A549 (cell line): ENCODE results near the gene NUCB1. TPM values are rescaled to one million over a fixed set of nuclear protein-coding genes. Genes with fewer than 3 reads are reported as not detected.
A peak's percentile ranks its signal among the peaks of the same experiment; 100 is the strongest.

Experiments used
- BHLHE40 ChIP-seq: IDR thresholded peaks from 2 replicates; pipeline ENCODE4 v1.6.1; 2012; ENCODE audit warnings: low read depth, low read length, inconsistent platforms
- CEBPB ChIP-seq, 2 experiments: fragments of >200 bp in 1 of 2; sonication (Bioruptor Twin) in 1 of 2; formaldehyde crosslinking in 1 of 2; IDR thresholded peaks; 2 replicates each; pipeline ENCODE4 v1.6.1; 2012 to 2016
- CHD2 ChIP-seq: fragments of 150-350 bp; IDR thresholded peaks from 2 replicates; pipeline ENCODE4 v1.6.1; 2014; ENCODE audit warnings: low read length; ENCODE audit not compliant: partially characterized antibody
- CHD4 ChIP-seq: fragments of 200-600 bp; sonication (generic); IDR thresholded peaks from 2 replicates; pipeline ENCODE4 v1.6.1; 2016; ENCODE audit warnings: antibody characterized with exemption, mild to moderate bottlenecking, borderline replicate concordance
- EHMT2 ChIP-seq: fragments of 200-600 bp; sonication (generic); IDR thresholded peaks from 2 replicates; pipeline ENCODE4 v1.6.1; 2016; ENCODE audit warnings: antibody characterized with exemption, low read depth, mild to moderate bottlenecking, moderate library complexity
- ESRRA ChIP-seq: fragments of 150-350 bp; IDR thresholded peaks from 2 replicates; pipeline ENCODE4 v1.6.1; 2014; ENCODE audit warnings: mild to moderate bottlenecking, low read length, borderline replicate concordance
- FOSB ChIP-seq: fragments of 250-450 bp; sonication (Bioruptor Pico); IDR thresholded peaks from 2 replicates; pipeline ENCODE4 v1.5.0; 2020; ENCODE audit warnings: mild to moderate bottlenecking, moderate library complexity
- FOSL2 ChIP-seq, 2 experiments: fragments of 450-650 bp in 1 of 2; fragments of >200 bp in 1 of 2; sonication (Bioruptor Twin) in 1 of 2; formaldehyde crosslinking; IDR thresholded peaks; 2 replicates each; pipeline versions ENCODE4 v1.5.0 to v1.6.1; 2016 to 2020; ENCODE audit warnings: mild to moderate bottlenecking in 1 of 2, moderate library complexity in 1 of 2
- FOXS1 ChIP-seq: fragments of 250-450 bp; sonication (Bioruptor Pico); IDR thresholded peaks from 2 replicates; pipeline ENCODE4 v1.5.0; 2020; ENCODE audit warnings: mild to moderate bottlenecking, moderate library complexity
- GATA3 ChIP-seq: IDR thresholded peaks from 2 replicates; pipeline ENCODE4 v1.6.1; 2012; ENCODE audit warnings: borderline replicate concordance
- HDAC2 ChIP-seq: fragments of 200-600 bp; sonication (generic); IDR thresholded peaks from 2 replicates; pipeline ENCODE4 v1.6.1; 2016
- HOXB5 ChIP-seq: fragments of 250-450 bp; sonication (Bioruptor Pico); IDR thresholded peaks from 2 replicates; pipeline ENCODE4 v1.5.0; 2020; ENCODE audit warnings: mild to moderate bottlenecking, moderate library complexity
- JUNB ChIP-seq: fragments of >200 bp; sonication (Bioruptor Twin); formaldehyde crosslinking; IDR thresholded peaks from 2 replicates; pipeline ENCODE4 v1.6.1; 2016
- MAFK ChIP-seq: fragments of 450-650 bp; IDR thresholded peaks from 2 replicates; pipeline ENCODE4 v1.6.1; 2014; ENCODE audit not compliant: partially characterized antibody
- MYC ChIP-seq: IDR thresholded peaks from 2 replicates; pipeline ENCODE4 v1.6.1; 2012; ENCODE audit warnings: mild to moderate bottlenecking, inconsistent platforms, low read length, improper control_type of control experiment, borderline replicate concordance
- NR3C1 ChIP-seq: fragments of >200 bp; sonication (Bioruptor Twin); formaldehyde crosslinking; IDR thresholded peaks from 3 replicates; pipeline ENCODE4 v1.6.1; 2017
- PHF8 ChIP-seq: fragments of 200-600 bp; sonication (generic); IDR thresholded peaks from 2 replicates; pipeline ENCODE4 v1.6.1; 2016; ENCODE audit warnings: low read depth, mild to moderate bottlenecking, antibody characterized with exemption, moderate library complexity, borderline replicate concordance
- POLR2AphosphoS2 ChIP-seq: conservative IDR thresholded peaks from 2 replicates; pipeline ENCODE4 v1.6.1; 2012; ENCODE audit warnings: low read length, improper control_type of control experiment, inconsistent platforms
- RCOR1 ChIP-seq: fragments of 150-350 bp; IDR thresholded peaks from 2 replicates; pipeline ENCODE4 v1.6.1; 2014; ENCODE audit warnings: antibody characterized with exemption, low read length, low read depth
- RFX5 ChIP-seq: fragments of 450-650 bp; IDR thresholded peaks from 2 replicates; pipeline ENCODE4 v1.7.1; 2014; ENCODE audit warnings: antibody characterized with exemption, mild to moderate bottlenecking, moderate library complexity
- RNF2 ChIP-seq: fragments of 200-600 bp; sonication (generic); IDR thresholded peaks from 2 replicates; pipeline ENCODE4 v1.6.1; 2016; ENCODE audit warnings: low read depth, mild to moderate bottlenecking, antibody characterized with exemption, moderate library complexity, borderline replicate concordance
- ZFP36 ChIP-seq: fragments of 450-650 bp; IDR thresholded peaks from 2 replicates; pipeline ENCODE4 v1.6.1; 2014; ENCODE audit warnings: borderline replicate concordance; ENCODE audit not compliant: partially characterized antibody
- ZNF302 ChIP-seq: fragments of 250-450 bp; sonication (Bioruptor Pico); IDR thresholded peaks from 2 replicates; pipeline ENCODE4 v1.9.0; 2021; ENCODE audit warnings: inconsistent platforms, mild to moderate bottlenecking, moderate library complexity
- ZSCAN20 ChIP-seq: fragments of 250-450 bp; sonication (Bioruptor Pico); IDR thresholded peaks from 2 replicates; pipeline ENCODE4 v1.8.0; 2022; ENCODE audit warnings: mild to moderate bottlenecking, moderate library complexity
- polyA plus RNA-seq, 4 experiments: library from polyadenylated mRNA; depleted of rRNA in 3 of 4; stranded (reverse); fragments of >200 nt; fragmentation: RNase III in 1 of 4; extraction: RNeasy Plus Mini Kit Qiagen cat#74134 plus additional on column Dnase treatment in 1 of 4; gene quantifications; 2 replicates in 3 of 4; 3 replicates in 1 of 4; pipeline ENCODE4 v1.2.3, GENCODE V29; 2011 to 2017
- TF ChIP-seq, protein P1 (sequence below): IDR thresholded peaks from 2 replicates; pipeline ENCODE4 v1.6.1; 2012; ENCODE audit warnings: low read depth, borderline replicate concordance
- TF ChIP-seq, protein P2 (sequence below): fragments of 250-450 bp; sonication (Bioruptor Pico); IDR thresholded peaks from 2 replicates; pipeline ENCODE4 v1.5.0; 2020; ENCODE audit warnings: low read depth, mild to moderate bottlenecking, moderate library complexity
- TF ChIP-seq, protein P3 (sequence below): fragments of 450-650 bp; IDR thresholded peaks from 2 replicates; pipeline ENCODE4 v1.6.1; 2014; ENCODE audit warnings: antibody characterized with exemption
- TF ChIP-seq, protein P4 (sequence below): fragments of 200-600 bp; sonication (generic); IDR thresholded peaks from 2 replicates; pipeline ENCODE4 v1.6.1; 2016; ENCODE audit warnings: antibody characterized with exemption, mild to moderate bottlenecking, moderate library complexity
- TF ChIP-seq, protein P5 (sequence below): fragments of 150-350 bp; IDR thresholded peaks from 2 replicates; pipeline ENCODE4 v1.6.1; 2014; ENCODE audit warnings: low read depth, mild to moderate bottlenecking, low read length
- TF ChIP-seq, protein P6 (sequence below): fragments of 250-450 bp; sonication (Bioruptor Pico); IDR thresholded peaks from 2 replicates; pipeline ENCODE4 v1.5.0; 2021; ENCODE audit warnings: mild to moderate bottlenecking, moderate library complexity, borderline replicate concordance

NUCB1 gene
- polyA plus RNA-seq, 2 of the 4 experiments (the other 2 are of a cell fraction) = 79.5 to 182 TPM

DNA sequence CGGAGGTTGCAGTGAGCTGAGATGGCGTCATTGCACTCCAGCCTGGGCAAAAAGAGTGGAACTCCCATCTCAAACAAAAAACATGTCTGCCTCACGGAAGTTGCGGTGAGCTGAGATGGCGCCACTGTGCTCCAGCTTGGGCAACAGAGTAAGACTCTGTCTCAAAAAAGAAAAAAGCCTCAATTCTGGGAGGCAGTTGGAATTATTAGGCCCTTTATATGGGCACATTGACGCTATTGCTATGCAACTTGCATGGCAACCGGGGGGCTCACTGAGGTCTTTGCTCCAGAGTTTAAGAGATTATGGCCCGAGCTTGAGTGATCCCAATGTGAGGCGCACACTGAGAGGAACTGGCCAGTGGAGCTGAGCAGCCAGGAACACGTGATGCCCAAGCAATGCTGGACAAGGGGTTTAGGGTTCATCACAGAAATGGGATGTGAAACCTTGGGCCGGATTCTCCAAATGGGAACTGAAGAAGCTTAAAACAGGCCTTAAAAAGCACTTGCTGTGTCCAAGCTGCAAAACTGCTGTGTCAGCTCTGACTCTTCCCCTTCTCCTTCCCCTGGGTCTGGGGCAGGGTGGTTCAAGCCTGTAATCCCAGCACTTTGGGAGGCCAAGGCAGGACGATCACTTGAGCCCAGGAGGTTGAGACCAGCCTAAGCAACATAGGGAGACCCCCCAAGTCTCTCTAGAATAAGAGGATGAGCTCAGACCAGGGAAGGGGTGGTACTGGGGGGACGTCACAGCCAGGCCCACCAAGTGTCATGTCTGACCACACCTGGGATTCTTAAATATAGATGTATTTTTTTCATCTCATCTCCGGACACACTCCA, 67.5 kb downstream of the NUCB1 start (continued):
- TF ChIP-seq, protein P1, sequence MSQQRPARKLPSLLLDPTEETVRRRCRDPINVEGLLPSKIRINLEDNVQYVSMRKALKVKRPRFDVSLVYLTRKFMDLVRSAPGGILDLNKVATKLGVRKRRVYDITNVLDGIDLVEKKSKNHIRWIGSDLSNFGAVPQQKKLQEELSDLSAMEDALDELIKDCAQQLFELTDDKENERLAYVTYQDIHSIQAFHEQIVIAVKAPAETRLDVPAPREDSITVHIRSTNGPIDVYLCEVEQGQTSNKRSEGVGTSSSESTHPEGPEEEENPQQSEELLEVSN = 0 out of 2 replicates have a peak, but pooled peaks have one; percentile 21
- TF ChIP-seq, protein P2, sequence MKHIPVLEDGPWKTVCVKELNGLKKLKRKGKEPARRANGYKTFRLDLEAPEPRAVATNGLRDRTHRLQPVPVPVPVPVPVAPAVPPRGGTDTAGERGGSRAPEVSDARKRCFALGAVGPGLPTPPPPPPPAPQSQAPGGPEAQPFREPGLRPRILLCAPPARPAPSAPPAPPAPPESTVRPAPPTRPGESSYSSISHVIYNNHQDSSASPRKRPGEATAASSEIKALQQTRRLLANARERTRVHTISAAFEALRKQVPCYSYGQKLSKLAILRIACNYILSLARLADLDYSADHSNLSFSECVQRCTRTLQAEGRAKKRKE (CRISPR knock-in tag) = peak; percentile 90
- TF ChIP-seq RNF2 (no peak), BHLHE40 (no peak), CHD4 (no peak), FOSL2 (IDR thresholded peaks at IDR 0.05) (no peak), FOSL2 (CRISPR knock-in tag; IDR thresholded peaks at IDR 0.05) (peak; percentile 33), RFX5 (no peak), ZNF302 (CRISPR knock-in tag) (no peak), ZSCAN20 (CRISPR knock-in tag) (peak; percentile 6; the same call in 1 of the 2 replicates), PHF8 (no peak), FOSB (CRISPR knock-in tag) (peak; percentile 98), ZFP36 (no peak), EHMT2 (no peak; the same call in 1 of the 2 replicates), MYC (no peak), RCOR1 (no peak), HOXB5 (CRISPR knock-in tag) (peak; percentile 38; the same call in 1 of the 2 replicates), HDAC2 (no peak), ESRRA (no peak), FOXS1 (CRISPR knock-in tag) (0 out of 2 replicates have a peak, but pooled peaks have one; percentile 39), POLR2AphosphoS2 (peak; percentile 80), JUNB (no peak), NR3C1 (no peak), GATA3 (peak; percentile 70), CHD2 (peak; percentile 55), CEBPB (IDR thresholded peaks at IDR 0.05) (peak in 1 of 2 experiments; percentile 2; a peak in 2 of 4 replicates), MAFK (peak; percentile 100)
- TF ChIP-seq, protein P3, sequence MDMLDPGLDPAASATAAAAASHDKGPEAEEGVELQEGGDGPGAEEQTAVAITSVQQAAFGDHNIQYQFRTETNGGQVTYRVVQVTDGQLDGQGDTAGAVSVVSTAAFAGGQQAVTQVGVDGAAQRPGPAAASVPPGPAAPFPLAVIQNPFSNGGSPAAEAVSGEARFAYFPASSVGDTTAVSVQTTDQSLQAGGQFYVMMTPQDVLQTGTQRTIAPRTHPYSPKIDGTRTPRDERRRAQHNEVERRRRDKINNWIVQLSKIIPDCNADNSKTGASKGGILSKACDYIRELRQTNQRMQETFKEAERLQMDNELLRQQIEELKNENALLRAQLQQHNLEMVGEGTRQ = peak; percentile 84
- TF ChIP-seq, protein P4, sequence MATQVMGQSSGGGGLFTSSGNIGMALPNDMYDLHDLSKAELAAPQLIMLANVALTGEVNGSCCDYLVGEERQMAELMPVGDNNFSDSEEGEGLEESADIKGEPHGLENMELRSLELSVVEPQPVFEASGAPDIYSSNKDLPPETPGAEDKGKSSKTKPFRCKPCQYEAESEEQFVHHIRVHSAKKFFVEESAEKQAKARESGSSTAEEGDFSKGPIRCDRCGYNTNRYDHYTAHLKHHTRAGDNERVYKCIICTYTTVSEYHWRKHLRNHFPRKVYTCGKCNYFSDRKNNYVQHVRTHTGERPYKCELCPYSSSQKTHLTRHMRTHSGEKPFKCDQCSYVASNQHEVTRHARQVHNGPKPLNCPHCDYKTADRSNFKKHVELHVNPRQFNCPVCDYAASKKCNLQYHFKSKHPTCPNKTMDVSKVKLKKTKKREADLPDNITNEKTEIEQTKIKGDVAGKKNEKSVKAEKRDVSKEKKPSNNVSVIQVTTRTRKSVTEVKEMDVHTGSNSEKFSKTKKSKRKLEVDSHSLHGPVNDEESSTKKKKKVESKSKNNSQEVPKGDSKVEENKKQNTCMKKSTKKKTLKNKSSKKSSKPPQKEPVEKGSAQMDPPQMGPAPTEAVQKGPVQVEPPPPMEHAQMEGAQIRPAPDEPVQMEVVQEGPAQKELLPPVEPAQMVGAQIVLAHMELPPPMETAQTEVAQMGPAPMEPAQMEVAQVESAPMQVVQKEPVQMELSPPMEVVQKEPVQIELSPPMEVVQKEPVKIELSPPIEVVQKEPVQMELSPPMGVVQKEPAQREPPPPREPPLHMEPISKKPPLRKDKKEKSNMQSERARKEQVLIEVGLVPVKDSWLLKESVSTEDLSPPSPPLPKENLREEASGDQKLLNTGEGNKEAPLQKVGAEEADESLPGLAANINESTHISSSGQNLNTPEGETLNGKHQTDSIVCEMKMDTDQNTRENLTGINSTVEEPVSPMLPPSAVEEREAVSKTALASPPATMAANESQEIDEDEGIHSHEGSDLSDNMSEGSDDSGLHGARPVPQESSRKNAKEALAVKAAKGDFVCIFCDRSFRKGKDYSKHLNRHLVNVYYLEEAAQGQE = 0 out of 2 replicates have a peak, but pooled peaks have one; percentile 26
- TF ChIP-seq, protein P5, sequence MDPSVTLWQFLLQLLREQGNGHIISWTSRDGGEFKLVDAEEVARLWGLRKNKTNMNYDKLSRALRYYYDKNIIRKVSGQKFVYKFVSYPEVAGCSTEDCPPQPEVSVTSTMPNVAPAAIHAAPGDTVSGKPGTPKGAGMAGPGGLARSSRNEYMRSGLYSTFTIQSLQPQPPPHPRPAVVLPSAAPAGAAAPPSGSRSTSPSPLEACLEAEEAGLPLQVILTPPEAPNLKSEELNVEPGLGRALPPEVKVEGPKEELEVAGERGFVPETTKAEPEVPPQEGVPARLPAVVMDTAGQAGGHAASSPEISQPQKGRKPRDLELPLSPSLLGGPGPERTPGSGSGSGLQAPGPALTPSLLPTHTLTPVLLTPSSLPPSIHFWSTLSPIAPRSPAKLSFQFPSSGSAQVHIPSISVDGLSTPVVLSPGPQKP = no peak
- TF ChIP-seq, protein P6, sequence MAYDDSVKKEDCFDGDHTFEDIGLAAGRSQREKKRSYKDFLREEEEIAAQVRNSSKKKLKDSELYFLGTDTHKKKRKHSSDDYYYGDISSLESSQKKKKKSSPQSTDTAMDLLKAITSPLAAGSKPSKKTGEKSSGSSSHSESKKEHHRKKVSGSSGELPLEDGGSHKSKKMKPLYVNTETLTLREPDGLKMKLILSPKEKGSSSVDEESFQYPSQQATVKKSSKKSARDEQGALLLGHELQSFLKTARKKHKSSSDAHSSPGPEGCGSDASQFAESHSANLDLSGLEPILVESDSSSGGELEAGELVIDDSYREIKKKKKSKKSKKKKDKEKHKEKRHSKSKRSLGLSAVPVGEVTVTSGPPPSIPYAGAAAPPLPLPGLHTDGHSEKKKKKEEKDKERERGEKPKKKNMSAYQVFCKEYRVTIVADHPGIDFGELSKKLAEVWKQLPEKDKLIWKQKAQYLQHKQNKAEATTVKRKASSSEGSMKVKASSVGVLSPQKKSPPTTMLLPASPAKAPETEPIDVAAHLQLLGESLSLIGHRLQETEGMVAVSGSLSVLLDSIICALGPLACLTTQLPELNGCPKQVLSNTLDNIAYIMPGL (CRISPR knock-in tag) = peak; percentile 28
